SK-N-SH (cell line): ENCODE results near the gene IPCEF1.

Source experiments
- EP300 ChIP-seq, 2 experiments: IDR thresholded peaks; 2 replicates each; pipeline versions ENCODE4 v1.4.0 to v1.6.1; 2012; ENCODE audit warnings: borderline replicate concordance in 1 of 2, low read depth in 1 of 2, low read length in 1 of 2
- EZH2phosphoT487 ChIP-seq: fragments of 200-600 bp; sonication (generic); IDR thresholded peaks from 2 replicates; pipeline ENCODE4 v1.6.1; 2017; ENCODE audit warnings: low read depth, mixed run types, mild to moderate bottlenecking, antibody characterized with exemption, moderate library complexity, borderline replicate concordance
- GABPA ChIP-seq: IDR thresholded peaks from 2 replicates; pipeline ENCODE4 v1.4.0; 2012; ENCODE audit warnings: low read depth, mild to moderate bottlenecking
- JUND ChIP-seq: IDR thresholded peaks from 2 replicates; pipeline ENCODE4 v1.4.0; 2012
- MEF2A ChIP-seq: IDR thresholded peaks from 2 replicates; pipeline ENCODE4 v1.4.0; 2012; ENCODE audit warnings: low read depth, borderline replicate concordance
- MXI1 ChIP-seq: IDR thresholded peaks from 2 replicates; pipeline ENCODE4 v1.6.1; 2012; ENCODE audit warnings: mild to moderate bottlenecking, low read depth, low read length, improper control_type of control experiment
- NFIC ChIP-seq: IDR thresholded peaks from 2 replicates; pipeline ENCODE4 v1.4.0; 2012; ENCODE audit warnings: borderline replicate concordance
- POLR2AphosphoS5 ChIP-seq: IDR thresholded peaks from 2 replicates; pipeline ENCODE4 v1.6.1; 2012; ENCODE audit warnings: low read depth, low read length
- SIN3A ChIP-seq: IDR thresholded peaks from 2 replicates; pipeline ENCODE4 v1.6.1; 2012; ENCODE audit warnings: low read depth, mild to moderate bottlenecking, low read length, moderate library complexity, borderline replicate concordance
- TCF12 ChIP-seq: IDR thresholded peaks from 2 replicates; pipeline ENCODE4 v1.4.0; 2012
- TF ChIP-seq, protein P1 (sequence below): fragments of 200-600 bp; sonication (generic); IDR thresholded peaks from 2 replicates; pipeline ENCODE4 v1.6.1; 2017; ENCODE audit warnings: antibody characterized with exemption, mild to moderate bottlenecking, moderate library complexity
- TF ChIP-seq, protein P2 (sequence below): IDR thresholded peaks from 2 replicates; pipeline ENCODE4 v1.4.0; 2012; ENCODE audit warnings: low read depth, borderline replicate concordance

DNA sequence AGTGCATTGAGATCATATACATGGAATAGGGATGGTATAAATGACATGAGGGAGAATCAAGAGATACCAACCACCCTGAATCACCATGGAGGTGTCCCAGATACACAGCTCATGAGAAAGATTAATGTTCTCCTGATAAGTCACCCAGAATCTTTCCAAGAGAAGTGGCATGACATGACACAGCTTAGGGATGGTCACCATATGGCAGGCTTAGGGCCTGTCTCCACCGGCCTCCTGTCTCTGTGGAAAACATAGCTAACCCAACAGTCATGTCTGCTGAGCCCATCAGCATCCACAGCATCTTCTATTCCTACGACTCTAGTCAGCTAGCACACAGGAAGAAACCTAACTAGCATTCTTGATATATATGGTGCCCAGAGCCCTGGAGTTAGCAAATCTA, 133.3 kb downstream of the IPCEF1 start:
- no peak for TF ChIP-seq EP300 (IDR thresholded peaks at IDR 0.05; ENCODE audit: borderline replicate concordance in 1 of 2, low read depth in 1 of 2, low read length in 1 of 2)
- TF ChIP-seq EZH2phosphoT487: no peak
- TF ChIP-seq MEF2A: no peak
- no peak for TF ChIP-seq POLR2AphosphoS5
- TF ChIP-seq JUND: no peak
- no peak for TF ChIP-seq MXI1
- no peak for TF ChIP-seq GABPA
- TF ChIP-seq TCF12: no peak
- TF ChIP-seq, protein P1, sequence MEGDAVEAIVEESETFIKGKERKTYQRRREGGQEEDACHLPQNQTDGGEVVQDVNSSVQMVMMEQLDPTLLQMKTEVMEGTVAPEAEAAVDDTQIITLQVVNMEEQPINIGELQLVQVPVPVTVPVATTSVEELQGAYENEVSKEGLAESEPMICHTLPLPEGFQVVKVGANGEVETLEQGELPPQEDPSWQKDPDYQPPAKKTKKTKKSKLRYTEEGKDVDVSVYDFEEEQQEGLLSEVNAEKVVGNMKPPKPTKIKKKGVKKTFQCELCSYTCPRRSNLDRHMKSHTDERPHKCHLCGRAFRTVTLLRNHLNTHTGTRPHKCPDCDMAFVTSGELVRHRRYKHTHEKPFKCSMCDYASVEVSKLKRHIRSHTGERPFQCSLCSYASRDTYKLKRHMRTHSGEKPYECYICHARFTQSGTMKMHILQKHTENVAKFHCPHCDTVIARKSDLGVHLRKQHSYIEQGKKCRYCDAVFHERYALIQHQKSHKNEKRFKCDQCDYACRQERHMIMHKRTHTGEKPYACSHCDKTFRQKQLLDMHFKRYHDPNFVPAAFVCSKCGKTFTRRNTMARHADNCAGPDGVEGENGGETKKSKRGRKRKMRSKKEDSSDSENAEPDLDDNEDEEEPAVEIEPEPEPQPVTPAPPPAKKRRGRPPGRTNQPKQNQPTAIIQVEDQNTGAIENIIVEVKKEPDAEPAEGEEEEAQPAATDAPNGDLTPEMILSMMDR: no peak
- TF ChIP-seq NFIC: no peak
- TF ChIP-seq, protein P2, sequence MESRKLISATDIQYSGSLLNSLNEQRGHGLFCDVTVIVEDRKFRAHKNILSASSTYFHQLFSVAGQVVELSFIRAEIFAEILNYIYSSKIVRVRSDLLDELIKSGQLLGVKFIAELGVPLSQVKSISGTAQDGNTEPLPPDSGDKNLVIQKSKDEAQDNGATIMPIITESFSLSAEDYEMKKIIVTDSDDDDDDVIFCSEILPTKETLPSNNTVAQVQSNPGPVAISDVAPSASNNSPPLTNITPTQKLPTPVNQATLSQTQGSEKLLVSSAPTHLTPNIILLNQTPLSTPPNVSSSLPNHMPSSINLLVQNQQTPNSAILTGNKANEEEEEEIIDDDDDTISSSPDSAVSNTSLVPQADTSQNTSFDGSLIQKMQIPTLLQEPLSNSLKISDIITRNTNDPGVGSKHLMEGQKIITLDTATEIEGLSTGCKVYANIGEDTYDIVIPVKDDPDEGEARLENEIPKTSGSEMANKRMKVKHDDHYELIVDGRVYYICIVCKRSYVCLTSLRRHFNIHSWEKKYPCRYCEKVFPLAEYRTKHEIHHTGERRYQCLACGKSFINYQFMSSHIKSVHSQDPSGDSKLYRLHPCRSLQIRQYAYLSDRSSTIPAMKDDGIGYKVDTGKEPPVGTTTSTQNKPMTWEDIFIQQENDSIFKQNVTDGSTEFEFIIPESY: no peak
- no peak for TF ChIP-seq SIN3A
